ENCODE measurements around the gene CLEC4G. TPM values are rescaled to one million over a fixed set of nuclear protein-coding genes. Genes with fewer than 3 reads are reported as not detected.

Gene CLEC4G
- total RNA-seq, 1 experiment from 2014 or later, result 0.55 TPM

DNA sequence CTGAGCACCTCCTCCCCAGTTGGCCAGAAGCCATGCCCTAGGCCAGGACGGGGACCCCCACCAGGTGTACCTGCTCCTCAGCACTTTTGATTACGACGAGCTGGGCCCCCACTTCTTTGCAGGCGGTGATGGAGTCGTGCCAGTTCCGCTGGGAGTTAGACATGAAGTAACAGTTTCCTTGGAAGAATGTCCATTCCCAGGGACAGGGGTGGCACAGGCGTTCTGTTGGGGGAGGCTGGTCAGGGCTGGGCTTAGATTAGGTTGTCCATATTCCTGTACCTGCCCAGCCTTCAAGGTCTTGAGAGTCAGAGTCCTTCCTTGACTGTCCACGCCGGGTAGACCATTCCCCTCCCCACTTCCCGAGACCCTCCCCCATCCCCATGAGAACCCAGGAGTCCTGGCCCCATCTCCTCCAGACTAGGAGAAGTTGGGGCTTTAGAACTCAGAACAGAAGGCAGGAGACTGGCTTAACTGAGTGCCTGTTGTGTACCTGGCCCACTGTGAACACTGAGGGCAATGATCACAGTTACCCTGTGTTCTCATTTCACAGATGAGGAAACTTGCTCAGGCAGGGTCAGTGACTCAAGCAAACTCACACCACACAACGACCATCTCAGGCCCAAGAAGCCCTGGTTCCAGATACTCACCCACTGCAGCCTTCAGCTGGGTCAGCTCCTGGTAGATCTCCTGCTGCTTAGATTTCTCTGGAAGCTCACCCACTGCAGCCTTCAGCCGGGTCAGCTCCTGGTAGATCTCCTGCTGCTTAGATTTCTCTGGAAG is 13.2 kb upstream of the CLEC4G start (continued):
- no peak for TF ChIP-seq ZNF396 (CRISPR knock-in tag; IDR thresholded peaks at IDR 0.05; ENCODE audit: borderline replicate concordance)

GRCh38 chr19:7744199-7744786 is 12.4 kb upstream of the CLEC4G start:
- Mint-ChIP-seq H3K27ac (no peak overlapping the region), H3K4me1 (peaks cover 20% of the 10 kb centered on the region), H3K4me3 (no peak overlapping the region), H3K27me3 (ENCODE audit: low read depth) (peaks cover 9% of the 10 kb centered on the region), H3K9me3 (peaks cover 7% of the 10 kb centered on the region), H3K36me3 (no peaks in the 10 kb centered on the region; the same call in 1 of the 2 replicates)
- POLR2A ChIA-PET, result no interaction called here
- CTCF ChIA-PET, result interaction anchor here (1.4 kb wide), 1 partner anchor 176 kb away, joined by 4 read pairs; no protein-coding TSS in a partner anchor
- no peak for DNase-seq (ENCODE audit: low spot score)
- no peak for ATAC-seq
- TF ChIP-seq ATF1 (CRISPR knock-in tag; IDR thresholded peaks at IDR 0.05), result no peak
- TF ChIP-seq NFATC4 (CRISPR knock-in tag; IDR thresholded peaks at IDR 0.05), result no peak
- TF ChIP-seq, protein P1, sequence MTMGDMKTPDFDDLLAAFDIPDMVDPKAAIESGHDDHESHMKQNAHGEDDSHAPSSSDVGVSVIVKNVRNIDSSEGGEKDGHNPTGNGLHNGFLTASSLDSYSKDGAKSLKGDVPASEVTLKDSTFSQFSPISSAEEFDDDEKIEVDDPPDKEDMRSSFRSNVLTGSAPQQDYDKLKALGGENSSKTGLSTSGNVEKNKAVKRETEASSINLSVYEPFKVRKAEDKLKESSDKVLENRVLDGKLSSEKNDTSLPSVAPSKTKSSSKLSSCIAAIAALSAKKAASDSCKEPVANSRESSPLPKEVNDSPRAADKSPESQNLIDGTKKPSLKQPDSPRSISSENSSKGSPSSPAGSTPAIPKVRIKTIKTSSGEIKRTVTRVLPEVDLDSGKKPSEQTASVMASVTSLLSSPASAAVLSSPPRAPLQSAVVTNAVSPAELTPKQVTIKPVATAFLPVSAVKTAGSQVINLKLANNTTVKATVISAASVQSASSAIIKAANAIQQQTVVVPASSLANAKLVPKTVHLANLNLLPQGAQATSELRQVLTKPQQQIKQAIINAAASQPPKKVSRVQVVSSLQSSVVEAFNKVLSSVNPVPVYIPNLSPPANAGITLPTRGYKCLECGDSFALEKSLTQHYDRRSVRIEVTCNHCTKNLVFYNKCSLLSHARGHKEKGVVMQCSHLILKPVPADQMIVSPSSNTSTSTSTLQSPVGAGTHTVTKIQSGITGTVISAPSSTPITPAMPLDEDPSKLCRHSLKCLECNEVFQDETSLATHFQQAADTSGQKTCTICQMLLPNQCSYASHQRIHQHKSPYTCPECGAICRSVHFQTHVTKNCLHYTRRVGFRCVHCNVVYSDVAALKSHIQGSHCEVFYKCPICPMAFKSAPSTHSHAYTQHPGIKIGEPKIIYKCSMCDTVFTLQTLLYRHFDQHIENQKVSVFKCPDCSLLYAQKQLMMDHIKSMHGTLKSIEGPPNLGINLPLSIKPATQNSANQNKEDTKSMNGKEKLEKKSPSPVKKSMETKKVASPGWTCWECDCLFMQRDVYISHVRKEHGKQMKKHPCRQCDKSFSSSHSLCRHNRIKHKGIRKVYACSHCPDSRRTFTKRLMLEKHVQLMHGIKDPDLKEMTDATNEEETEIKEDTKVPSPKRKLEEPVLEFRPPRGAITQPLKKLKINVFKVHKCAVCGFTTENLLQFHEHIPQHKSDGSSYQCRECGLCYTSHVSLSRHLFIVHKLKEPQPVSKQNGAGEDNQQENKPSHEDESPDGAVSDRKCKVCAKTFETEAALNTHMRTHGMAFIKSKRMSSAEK (CRISPR knock-in tag; IDR thresholded peaks at IDR 0.05; ENCODE audit: borderline replicate concordance), result no peak
- no peak for TF ChIP-seq ELF4 (CRISPR knock-in tag; IDR thresholded peaks at IDR 0.05; ENCODE audit: low read depth)
- TF ChIP-seq ZNF121 (CRISPR knock-in tag; IDR thresholded peaks at IDR 0.05), result no peak
- no peak for TF ChIP-seq ZNF219 (CRISPR knock-in tag; IDR thresholded peaks at IDR 0.05; ENCODE audit: borderline replicate concordance)
- TF ChIP-seq ZNF671 (CRISPR knock-in tag; IDR thresholded peaks at IDR 0.05), result no peak
- no peak for TF ChIP-seq HMGA2 (CRISPR knock-in tag; IDR thresholded peaks at IDR 0.05)
- TF ChIP-seq ZBTB21 (CRISPR knock-in tag; IDR thresholded peaks at IDR 0.05; ENCODE audit: borderline replicate concordance), result no peak
- TF ChIP-seq FOXK1 (CRISPR knock-in tag; IDR thresholded peaks at IDR 0.05), result no peak
- TF ChIP-seq ZNF425 (CRISPR knock-in tag; conservative IDR thresholded peaks at IDR 0.05), result no peak
- TF ChIP-seq OVOL2 (CRISPR knock-in tag; IDR thresholded peaks at IDR 0.05; ENCODE audit: borderline replicate concordance), result no peak
- no peak for TF ChIP-seq SMAD4 (CRISPR knock-in tag; IDR thresholded peaks at IDR 0.05)
- no peak for TF ChIP-seq JAZF1 (CRISPR knock-in tag; IDR thresholded peaks at IDR 0.05)
- TF ChIP-seq, protein P2, sequence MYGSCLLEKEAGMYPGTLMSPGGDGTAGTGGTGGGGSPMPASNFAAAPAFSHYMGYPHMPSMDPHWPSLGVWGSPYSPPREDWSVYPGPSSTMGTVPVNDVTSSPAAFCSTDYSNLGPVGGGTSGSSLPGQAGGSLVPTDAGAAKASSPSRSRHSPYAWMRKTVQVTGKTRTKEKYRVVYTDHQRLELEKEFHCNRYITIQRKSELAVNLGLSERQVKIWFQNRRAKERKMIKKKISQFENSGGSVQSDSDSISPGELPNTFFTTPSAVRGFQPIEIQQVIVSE (CRISPR knock-in tag; IDR thresholded peaks at IDR 0.05; ENCODE audit: borderline replicate concordance), result no peak
- TF ChIP-seq CREB1 (CRISPR knock-in tag; IDR thresholded peaks at IDR 0.05), result no peak
- no peak for TF ChIP-seq ZNF317 (CRISPR knock-in tag; IDR thresholded peaks at IDR 0.05; ENCODE audit: borderline replicate concordance, low read depth)
